Esophagus mucosa (tissue), 1 donor: ENCODE results near the gene MAP1LC3A. TPM values are rescaled to one million over a fixed set of nuclear protein-coding genes. Genes with fewer than 3 reads are reported as not detected.
A peak's percentile ranks its signal among the peaks of the same experiment; 100 is the strongest.

Experiments used
- ATAC-seq: fragments of 200-7000 bp; cut with Tn5 transposase; one replicate; pipeline ENCODE4 v1.9.1; 2020
- total RNA-seq: library from RNA; stranded (reverse); gene quantifications from one replicate; pipeline ENCODE4 v1.2.4, GENCODE V29; 2023
- donor health status: DM: yes; HTN: yes; CAD: no.

MAP1LC3A gene
- total RNA-seq, 1 donor from 2014 or later = 7.0 TPM

DNA sequence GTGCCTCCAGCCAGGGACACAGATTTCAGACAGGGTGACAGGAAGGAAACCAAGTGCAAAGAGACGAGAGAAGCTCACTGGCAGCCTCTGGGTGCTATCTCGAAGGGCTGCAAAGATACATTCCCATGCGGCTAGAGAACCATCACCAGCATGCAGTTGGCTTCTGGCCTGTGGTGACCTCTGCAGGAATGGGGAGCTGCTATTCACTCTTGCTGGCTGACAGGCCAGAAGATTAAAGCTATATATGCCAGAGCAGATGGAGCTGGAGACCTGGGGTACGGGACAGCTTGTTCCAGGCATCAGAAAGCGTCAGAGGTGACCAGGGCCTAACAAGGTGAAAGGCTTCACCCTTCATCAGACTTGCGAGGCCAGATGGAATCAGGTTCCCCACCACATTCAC is 20.0 kb downstream of the MAP1LC3A start:
- ATAC-seq = no peak

DNA sequence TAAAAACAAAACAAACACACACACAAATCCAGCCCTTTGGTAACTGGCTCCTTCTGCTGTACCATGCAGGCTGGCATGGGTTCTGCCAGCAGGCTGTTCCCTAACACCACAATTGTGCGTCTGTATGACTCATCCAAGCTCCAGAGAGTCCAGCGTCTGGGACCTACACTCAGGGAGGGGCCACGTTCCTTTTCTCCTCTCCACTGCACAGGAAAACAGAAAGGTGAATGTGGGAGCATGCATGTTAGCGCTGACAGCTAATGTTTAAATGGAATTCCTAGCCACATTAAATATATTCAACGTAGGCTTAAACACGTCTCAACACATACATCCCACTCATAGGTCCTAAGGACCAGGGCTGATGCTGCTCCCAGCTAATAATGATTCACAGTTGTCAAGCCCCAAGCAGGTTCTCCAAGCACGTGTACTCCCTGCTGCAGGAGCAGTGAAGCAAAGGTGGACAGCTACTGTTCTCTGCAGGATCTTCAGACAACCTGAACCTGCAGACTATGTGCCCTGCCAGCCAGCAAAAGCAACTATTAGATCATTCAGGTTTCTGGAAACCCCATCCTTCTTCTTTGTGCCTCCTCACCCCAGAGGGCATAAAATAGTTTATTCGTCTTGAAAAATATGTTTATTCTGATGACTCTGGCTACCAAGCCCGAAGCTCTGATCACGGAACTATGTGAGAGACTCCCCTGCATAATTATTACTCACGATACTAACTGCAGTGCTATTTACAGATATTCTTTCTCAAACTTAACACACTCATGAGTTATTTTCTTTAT is 20.9 kb downstream of the MAP1LC3A start:
- ATAC-seq = peak; percentile 89

DNA sequence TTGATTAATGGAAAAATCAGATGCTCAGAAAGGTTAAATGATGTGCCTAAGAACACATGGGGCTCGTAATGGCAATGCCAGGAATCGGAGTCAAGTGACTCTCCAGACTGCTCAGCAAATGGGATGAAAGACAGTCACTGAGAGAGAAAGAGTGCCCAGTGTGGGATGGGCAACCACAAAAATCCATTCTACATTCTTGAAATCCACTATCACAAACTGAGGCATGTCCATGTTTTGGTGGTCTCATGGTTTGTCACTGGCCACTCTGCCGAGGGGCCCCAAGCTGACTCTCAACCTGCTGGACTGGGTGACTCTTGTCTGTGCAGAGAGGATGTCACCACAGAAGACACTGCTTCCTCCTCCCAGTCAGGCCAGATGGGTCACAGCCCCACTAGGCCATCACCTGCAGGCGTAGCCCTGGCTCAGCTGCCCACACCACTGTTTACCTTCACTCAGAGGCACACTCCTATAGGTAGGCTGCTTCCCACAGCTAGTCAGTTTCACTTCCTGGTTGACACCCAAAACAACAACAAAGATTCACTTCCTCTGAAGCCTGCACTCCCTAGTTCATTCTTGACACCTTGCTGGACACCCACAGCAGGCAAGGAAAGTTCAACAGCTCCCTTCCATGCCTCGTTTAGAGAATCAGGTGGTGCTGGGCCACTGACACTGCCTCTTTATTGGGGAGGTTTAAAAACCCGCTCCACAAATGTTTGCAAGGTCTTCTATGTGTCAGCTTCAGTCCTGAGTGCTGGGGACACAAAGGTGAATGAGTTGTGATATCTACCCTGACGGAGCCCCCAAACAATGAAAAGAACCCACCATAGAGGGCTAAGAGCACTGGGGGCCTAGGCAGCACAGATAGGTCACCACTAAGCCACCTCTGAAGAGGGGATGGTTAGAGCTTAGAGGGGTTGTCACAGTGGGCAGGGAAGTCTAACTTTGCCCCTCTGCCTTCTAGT is 21.7 kb downstream of the MAP1LC3A start:
- ATAC-seq = peak; percentile 78

DNA sequence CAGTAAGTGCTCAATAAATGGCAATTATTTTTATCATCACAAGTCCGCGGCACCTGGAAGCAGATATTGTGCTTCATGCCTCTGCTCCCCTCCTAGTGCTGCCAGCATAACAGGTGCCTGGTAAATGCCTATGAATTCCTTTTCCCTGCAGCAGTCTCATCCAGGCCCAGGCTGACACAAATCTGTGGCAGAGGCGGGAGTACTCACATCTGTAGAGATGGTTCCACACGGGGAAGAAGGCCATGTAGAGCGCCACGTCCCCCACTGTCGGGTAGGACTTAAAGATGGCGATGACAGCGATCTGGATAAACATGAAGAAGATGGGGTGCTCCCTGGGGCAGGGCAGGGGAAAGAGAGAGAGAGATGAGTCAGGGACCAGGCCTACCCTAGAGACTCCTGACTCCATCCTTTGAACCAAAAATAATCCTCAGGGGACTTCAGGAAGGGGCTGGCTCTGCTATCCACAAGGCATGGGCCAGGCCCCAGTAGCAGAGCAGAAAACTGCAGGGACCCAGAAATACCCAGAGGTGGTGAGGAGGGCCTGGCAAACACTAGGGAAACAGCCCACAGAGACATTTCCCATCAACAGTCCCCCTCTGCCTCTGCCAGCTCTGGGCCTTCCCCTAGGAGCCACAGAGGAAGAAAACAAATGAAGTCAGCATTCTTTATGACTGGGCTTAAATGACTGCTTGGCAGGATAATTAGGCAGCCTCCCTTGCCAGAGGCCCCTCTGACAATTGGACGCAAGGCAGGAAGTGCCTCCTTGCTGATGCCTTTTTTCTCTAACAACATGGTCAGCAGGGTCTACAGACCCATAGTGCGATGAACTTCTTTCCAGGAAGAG is 23.0 kb downstream of the MAP1LC3A start:
- ATAC-seq = no peak

DNA sequence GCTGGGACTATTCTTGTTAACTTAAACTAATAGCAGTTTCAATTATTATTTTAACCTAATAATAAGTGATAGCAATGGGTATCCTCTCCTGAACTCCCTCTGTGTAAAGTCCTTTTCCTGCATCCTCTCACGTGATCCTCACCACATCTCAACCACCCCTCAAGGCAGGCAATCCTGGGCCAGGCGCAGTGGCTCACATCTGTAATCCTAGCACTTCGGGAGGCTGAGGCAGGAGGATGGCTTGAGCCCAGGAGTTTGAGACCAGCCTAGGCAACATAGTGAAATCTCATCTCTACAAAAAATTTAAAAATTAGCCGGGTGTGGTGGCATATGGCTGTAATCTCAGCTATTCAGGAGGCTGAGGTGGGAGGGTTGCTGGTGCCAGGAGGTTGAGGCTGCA is 23.7 kb downstream of the MAP1LC3A start:
- ATAC-seq = no peak

DNA sequence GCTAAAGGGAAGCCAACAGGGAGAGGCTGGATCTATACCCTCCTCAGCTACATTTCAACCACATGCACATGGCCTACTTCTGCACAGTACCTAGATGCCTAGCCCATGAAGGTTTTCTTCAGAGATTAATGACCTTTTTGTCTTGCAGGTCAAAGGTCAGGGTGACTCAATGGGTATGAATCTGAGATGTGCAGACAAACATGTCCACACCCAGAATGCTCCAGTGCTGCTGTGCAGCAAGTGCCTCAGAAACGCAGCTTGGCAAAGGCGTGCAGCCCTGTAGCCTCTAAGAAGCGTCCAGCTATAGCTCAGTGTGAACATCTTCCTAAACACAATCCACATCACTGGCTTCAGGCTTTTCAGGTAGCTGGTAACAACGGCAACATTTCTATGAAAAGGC is 24.4 kb downstream of the MAP1LC3A start:
- no peak for ATAC-seq

DNA sequence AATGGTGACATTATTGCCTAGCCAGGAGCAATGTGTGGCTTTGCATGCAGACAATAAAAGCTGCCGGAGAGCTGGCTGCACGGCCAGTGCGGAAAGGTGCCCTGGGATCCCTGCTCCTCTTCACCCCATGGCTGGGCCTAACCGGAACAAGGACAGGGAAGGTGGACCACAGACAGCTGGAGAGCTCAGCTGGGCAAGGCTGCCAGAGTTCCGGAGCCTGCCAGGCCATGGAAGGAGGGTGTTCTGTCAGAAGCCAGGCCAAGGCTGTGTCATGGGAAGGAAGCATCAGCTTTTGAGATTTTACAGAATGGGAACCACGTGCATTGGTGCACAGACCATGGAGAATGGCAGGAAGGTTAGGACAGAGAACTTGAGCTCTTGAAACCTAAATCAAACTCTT is 25.0 kb downstream of the MAP1LC3A start:
- no peak for ATAC-seq

DNA sequence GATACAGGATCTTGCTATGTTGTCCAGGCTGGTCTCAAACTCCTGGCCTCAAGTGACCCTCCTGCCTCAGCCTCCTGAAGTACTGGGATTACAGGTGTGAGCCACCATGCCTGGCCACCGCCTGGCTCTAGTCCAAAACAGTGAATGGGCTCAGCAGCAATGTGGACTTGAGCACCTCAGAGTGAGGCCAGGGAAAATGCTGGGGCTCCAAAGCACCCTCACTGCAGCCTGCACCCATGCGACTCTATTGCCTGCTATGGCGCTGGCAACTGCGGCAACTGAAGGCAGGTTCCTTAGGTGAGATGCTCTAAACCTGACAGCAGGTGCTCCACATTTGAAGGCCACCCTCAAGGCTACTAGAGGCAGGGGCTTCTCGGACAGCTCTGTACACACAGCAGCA is 26.5 kb downstream of the MAP1LC3A start:
- ATAC-seq = no peak

DNA sequence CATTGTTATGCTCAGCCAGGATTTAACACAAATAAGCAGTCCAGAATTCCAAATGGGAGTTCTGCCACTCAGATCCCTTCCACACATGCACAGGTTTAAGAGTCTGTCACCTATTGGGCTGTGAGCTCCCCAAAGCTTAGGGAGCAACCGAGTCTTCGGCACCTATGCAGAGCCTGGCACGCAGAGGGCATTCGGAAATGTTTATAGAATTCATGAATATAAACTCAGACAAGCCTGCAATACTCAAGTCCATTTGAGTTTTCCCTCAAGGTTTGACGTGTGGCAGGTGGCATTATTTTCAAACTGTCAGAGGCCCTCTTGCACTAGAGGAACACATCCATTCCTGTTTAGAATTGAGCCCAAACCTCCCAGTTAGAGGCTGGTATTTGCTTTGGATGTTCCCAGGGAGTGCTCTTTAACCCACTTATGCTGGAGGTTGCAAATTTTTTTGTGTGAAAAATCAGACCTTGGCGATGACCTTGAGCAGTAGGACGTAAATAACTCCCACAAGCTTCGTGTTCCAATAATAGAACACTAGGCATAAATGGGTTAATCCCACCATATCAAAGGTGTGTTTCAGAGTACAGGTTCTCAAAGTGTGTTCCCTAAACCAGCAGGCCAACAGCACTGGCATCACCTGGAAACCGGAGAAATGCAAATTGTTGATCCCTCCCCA is 28.1 kb downstream of the MAP1LC3A start:
- ATAC-seq = no peak

DNA sequence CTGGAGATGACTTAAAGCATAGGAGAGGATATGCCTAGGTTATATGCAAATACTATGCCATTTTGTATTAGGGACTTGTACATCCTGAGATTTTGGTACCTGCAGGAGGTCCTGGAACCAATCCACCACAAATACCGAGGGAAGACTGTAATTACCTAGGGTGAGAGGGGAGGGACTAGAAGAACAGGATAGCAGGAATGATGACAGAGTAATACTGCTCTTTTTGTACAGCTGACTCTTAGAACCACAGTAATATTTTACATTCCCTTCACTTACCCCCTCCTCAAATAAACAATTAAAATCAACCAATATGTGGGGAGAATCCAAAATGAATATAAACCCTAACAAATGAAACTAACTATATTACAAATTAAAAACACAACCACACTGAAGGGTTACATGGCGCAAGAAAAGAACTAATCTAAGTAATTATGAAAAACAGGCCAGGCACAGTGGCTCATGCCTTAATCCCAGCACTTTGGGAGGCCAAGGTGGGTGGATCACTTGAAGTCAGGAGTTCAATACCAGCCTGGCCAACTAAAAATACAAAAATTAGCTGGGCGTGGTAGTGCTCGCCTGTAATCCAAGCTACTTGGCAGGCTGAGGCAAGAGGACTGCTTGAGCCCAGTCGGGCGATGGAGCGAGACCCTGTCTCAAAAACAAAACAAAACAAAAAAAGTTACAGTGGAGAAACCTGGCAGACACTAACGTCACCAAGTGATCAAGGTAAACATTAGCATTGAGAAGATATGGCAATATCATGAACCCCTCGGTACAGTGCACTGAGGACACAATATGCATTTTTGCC is 37.1 kb downstream of the MAP1LC3A start:
- no peak for ATAC-seq

DNA sequence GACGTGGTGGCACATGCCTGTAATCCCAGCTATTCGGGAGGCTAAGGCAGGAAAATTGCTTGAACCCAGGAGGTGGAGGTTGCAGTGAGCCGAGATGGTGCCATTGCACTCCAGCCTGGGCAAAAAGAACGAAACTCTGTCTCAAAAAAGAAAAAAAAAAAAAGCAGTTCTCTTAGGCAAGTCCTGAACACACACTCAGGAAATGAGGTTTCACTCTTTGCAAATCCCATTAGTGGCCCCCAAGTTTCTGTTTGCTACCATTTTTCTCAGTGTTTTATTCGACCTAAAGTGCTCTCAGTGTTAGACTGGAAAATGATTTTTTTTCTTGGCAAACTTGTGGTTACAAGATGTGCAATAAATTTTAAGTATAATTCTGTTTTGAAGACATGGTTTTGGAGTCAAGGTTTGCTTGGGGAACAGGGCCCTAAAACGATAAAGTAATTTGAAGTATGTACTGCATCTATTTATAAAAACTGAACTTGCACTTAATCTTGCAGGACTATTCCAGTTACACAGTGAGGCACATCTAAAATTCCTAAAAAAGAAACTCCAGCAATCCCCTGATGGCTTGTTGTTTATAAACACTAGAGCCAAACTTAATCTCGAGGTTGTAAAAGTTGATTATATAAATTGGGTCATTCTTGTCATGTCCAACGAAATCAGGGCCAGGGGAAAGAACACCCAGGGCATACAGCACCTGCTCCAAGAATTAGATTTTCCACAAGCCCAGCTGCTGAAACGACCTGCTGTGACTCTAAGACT is 42.6 kb downstream of the MAP1LC3A start:
- ATAC-seq = no peak

DNA sequence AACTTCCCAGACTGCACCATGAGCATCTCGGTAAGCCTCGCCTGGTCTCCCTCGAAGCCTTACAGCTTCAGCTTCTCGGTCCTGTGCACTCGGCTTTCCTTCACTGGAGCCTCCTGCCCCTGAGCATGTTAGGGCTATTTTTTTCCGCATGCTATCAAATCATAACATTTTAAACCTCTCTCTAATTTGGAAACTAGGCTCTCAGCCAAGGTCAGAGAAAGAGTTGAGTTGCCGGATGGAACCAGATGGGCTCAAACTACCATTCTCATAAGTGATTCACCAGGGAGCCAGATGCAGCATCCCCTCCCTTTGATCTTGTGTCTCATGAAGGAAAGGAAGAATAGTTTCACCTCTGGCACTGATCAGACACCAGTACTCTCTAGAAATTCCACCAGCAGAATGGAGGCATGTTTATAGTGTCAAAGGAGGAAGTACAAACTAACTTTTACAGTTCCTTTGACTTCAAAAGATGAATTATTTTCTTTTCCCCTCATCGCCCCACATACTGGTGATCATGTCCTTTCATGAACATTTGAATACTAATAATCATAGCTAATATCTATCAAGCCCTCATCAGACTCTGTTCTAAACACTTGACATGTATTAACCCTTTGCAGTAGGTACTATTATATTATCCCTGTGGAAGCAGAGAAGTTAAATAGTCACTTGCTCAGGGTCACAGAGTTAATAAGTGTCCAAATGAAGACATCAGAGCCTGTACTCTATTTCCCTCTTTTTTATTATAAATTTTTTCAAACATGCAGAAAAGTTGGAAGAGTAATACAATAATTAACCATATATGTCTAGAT is 46.7 kb downstream of the MAP1LC3A start:
- no peak for ATAC-seq

DNA sequence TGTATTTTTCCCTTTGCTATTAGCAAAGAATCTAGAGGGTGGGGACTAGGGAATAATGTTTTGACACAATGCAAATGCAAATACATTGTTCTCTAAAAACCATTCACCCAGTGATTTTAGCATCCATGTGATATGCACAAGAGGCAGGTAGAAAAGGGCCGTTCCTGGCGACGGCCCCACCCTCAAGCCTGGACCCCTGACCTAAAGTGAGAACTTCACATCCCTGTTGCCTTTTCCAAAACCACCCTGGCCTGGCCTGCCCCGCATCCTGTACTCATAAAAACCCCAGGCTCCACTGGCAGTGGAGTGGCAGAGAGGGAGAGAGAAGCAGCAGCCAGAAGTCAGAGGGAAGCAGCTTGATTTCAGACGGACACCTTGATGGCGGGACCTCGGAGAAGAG is 48.5 kb downstream of the MAP1LC3A start:
- no peak for ATAC-seq

Other genes starting within 250 kb of the MAP1LC3A start
- 57.5 TPM for gene ITCH, start 195.4 kb upstream of the MAP1LC3A start, total RNA-seq
- gene DYNLRB1, start 42.3 kb upstream of the MAP1LC3A start, total RNA-seq = 80.7 TPM
- gene PIGU, start 118.4 kb downstream of the MAP1LC3A start, total RNA-seq = 15.5 TPM
- 34.1 TPM for gene TP53INP2, start 145.6 kb downstream of the MAP1LC3A start, total RNA-seq